ENCODE data around the gene SOX6.

- TF ChIP-seq, protein P1, sequence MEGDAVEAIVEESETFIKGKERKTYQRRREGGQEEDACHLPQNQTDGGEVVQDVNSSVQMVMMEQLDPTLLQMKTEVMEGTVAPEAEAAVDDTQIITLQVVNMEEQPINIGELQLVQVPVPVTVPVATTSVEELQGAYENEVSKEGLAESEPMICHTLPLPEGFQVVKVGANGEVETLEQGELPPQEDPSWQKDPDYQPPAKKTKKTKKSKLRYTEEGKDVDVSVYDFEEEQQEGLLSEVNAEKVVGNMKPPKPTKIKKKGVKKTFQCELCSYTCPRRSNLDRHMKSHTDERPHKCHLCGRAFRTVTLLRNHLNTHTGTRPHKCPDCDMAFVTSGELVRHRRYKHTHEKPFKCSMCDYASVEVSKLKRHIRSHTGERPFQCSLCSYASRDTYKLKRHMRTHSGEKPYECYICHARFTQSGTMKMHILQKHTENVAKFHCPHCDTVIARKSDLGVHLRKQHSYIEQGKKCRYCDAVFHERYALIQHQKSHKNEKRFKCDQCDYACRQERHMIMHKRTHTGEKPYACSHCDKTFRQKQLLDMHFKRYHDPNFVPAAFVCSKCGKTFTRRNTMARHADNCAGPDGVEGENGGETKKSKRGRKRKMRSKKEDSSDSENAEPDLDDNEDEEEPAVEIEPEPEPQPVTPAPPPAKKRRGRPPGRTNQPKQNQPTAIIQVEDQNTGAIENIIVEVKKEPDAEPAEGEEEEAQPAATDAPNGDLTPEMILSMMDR (IDR thresholded peaks at IDR 0.05): no peak
- TF ChIP-seq EZH2 (IDR thresholded peaks at IDR 0.05): no peak
- TF ChIP-seq EZH2phosphoT487 (IDR thresholded peaks at IDR 0.05): no peak
Observed at GRCh38 chr11:16091862-16092261, 264.5 kb downstream of the SOX6 start.
